Upper lobe of left lung (tissue), 6 donors: ENCODE data around the gene PKHD1. TPM values are rescaled to one million over a fixed set of nuclear protein-coding genes. Genes with fewer than 3 reads are reported as not detected.

Experiments used
- ATAC-seq, 2 donors: fragments of 200-7000 bp; cut with Tn5 transposase; one replicate each; pipeline ENCODE4 v1.9.1; 2022; ENCODE audit warnings: mild to moderate bottlenecking in 2 of 2, moderate library complexity in 2 of 2; ENCODE audit not compliant: low FRiP score in 2 of 2
- DNase-seq, 2 donors: peaks; one replicate each; pipeline ENCODE4 v3.0.0-alpha.2; 2019 to 2020
- H3K27ac ChIP-seq, 4 donors: fragments of 200-600 bp; sonication (generic); one replicate each; pipeline ENCODE4 v1.5.1; 2016 to 2019
- H3K27me3 ChIP-seq, 4 donors: fragments of 200-600 bp; sonication (generic); one replicate each; pipeline ENCODE4 v1.5.1; 2017 to 2019
- H3K36me3 ChIP-seq, 4 donors: fragments of 200-600 bp; sonication (generic); one replicate each; pipeline ENCODE4 v1.5.1; 2016 to 2019
- H3K4me1 ChIP-seq, 4 donors: fragments of 200-600 bp; sonication (generic); one replicate each; pipeline ENCODE4 v1.5.1; 2018 to 2019
- H3K4me3 ChIP-seq, 4 donors: fragments of 200-600 bp; sonication (generic); one replicate each; pipeline ENCODE4 v1.5.1; 2017 to 2019; ENCODE audit warnings: mild to moderate bottlenecking in 2 of 4, moderate library complexity in 1 of 4
- H3K9me3 ChIP-seq, 4 donors: fragments of 200-600 bp; sonication (generic); one replicate each; pipeline ENCODE4 v1.5.1; 2018 to 2019
- EP300 ChIP-seq, 4 donors: sonication (generic); formaldehyde crosslinking; IDR thresholded peaks; one replicate each; pipeline ENCODE4 v1.5.1; 2017; ENCODE audit warnings: antibody characterized with exemption in 4 of 4, control low read depth in 2 of 4
- POLR2A ChIP-seq, 4 donors: fragments of 450-650 bp; IDR thresholded peaks; one replicate each; pipeline ENCODE4 v1.5.1; 2016 to 2017; ENCODE audit warnings: antibody characterized with exemption in 4 of 4, mild to moderate bottlenecking in 2 of 4
- POLR2AphosphoS5 ChIP-seq, 2 donors: sonication (generic); formaldehyde crosslinking; IDR thresholded peaks; one replicate each; pipeline ENCODE4 v1.5.1; 2017; ENCODE audit warnings: antibody characterized with exemption in 2 of 2
- WGBS, 2 donors: methylation state at CpG; one replicate each; pipeline ENCODE4 v1.1.5; 2017 to 2018; 5-methylcytosine and 5-hydroxymethylcytosine counted together
- total RNA-seq, 6 donors: library from RNA; depleted of rRNA in 4 of 6; stranded (reverse); fragments of >200 nt in 4 of 6; gene quantifications; one replicate each; pipeline versions ENCODE4 v1.1.0 to v1.2.1, GENCODE V29; 2016 to 2021
- TF ChIP-seq, protein P1 (sequence below), 6 experiments: fragments of 450-650 bp in 4 of 6; fragments of 200-600 bp in 2 of 6; sonication (generic) in 2 of 6; IDR thresholded peaks; one replicate each; pipeline ENCODE4 v1.5.1; 2016 to 2019; ENCODE audit warnings: antibody characterized with exemption in 6 of 6
- donor health status: DM: no; HTN: no; CAD: no; lungs with moderate emphysema.
- donor health status: DM: no; HTN: yes; CAD: no; lungs with severe emphysema.

PKHD1 gene
- total RNA-seq, 6 donors from 2014 or later = 0.10 to 1.0 (median 0.34) TPM

DNA sequence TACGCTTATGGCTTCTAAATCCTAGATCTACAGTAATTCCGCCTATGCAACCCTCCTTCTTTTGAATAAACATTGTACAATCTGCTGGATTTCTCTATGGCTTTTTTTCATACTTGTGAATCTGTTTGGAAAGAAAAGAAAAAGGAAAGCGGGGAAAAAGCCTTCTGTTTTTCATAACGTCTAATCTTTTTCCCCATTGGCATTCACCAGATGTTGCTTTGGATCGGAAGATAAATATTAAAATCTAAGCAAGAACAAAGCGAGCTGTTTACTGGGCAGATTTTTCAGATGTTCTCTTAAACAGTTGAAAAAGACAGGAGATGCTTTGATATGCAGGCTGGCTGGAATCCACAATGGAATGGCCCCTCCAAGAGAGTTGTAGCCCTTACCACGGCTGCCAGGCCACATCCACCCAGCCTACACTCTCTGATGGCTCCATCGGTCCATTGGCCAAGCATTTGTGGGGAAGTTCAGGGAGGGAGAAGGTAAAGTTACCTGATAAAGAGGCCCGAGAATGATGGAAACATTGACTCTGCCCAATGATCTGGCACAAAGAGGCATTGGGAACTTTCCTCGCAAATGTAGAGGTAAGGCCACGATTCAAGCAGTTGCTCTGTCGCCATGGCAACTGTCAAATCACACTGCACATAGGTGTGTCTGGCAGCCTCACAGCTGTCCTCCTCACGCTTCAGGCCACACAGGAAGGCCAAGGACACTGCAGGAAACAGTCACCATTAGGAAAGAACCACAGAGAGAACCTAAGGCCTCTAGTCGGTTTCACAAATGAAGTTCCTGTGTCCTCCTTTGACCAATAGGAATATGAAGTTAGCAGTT is 70.3 kb downstream of the PKHD1 start:
- DNase-seq (no peak), ATAC-seq (no peak)
- TF ChIP-seq POLR2A (IDR thresholded peaks at IDR 0.05) = no peak
- no peak for TF ChIP-seq EP300 (IDR thresholded peaks at IDR 0.05)
- TF ChIP-seq, protein P1, sequence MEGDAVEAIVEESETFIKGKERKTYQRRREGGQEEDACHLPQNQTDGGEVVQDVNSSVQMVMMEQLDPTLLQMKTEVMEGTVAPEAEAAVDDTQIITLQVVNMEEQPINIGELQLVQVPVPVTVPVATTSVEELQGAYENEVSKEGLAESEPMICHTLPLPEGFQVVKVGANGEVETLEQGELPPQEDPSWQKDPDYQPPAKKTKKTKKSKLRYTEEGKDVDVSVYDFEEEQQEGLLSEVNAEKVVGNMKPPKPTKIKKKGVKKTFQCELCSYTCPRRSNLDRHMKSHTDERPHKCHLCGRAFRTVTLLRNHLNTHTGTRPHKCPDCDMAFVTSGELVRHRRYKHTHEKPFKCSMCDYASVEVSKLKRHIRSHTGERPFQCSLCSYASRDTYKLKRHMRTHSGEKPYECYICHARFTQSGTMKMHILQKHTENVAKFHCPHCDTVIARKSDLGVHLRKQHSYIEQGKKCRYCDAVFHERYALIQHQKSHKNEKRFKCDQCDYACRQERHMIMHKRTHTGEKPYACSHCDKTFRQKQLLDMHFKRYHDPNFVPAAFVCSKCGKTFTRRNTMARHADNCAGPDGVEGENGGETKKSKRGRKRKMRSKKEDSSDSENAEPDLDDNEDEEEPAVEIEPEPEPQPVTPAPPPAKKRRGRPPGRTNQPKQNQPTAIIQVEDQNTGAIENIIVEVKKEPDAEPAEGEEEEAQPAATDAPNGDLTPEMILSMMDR (IDR thresholded peaks at IDR 0.05) = no peak
- TF ChIP-seq POLR2AphosphoS5 (IDR thresholded peaks at IDR 0.05) = no peak
- Histone ChIP-seq H3K36me3 (no peaks in the 10 kb centered on the region), H3K9me3 (no peaks in the 10 kb centered on the region), H3K27me3 (no peaks in the 10 kb centered on the region), H3K4me1 (no peaks in the 10 kb centered on the region), H3K27ac (no peak overlapping the region), H3K4me3 (no peak overlapping the region)
- WGBS, 2 donors = 67 to 75% methylated on average over 13 to 14 of the region's 14 CpGs

DNA sequence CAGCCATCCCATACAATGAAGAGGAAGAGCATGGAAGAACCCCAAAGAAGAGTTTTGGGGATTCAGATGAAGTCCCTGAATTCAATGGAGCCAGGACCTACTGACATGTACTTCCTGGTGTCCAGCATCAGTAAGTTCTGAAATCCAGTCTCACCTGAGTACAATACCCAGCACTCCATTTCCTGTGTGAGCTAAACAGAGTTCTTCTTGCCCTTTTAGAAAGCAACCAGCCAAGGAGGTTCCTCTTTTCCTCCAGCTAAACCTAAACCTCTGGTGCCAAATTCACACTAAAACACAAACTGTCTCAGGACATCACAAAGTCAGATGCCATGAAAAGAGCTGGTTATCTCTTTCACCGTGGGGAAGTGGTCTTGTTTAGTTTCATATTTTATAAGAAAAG is 71.5 kb downstream of the PKHD1 start:
- no peak overlapping the region for H3K27ac ChIP-seq
- TF ChIP-seq, protein P1 (IDR thresholded peaks at IDR 0.05) = no peak
- TF ChIP-seq POLR2AphosphoS5 (IDR thresholded peaks at IDR 0.05) = no peak
- TF ChIP-seq POLR2A (IDR thresholded peaks at IDR 0.05) = no peak
- TF ChIP-seq EP300 (IDR thresholded peaks at IDR 0.05) = no peak
- H3K36me3 ChIP-seq = no peaks in the 10 kb centered on the region
- no peaks in the 10 kb centered on the region for H3K27me3 ChIP-seq
- no peaks in the 10 kb centered on the region for H3K4me1 ChIP-seq
- DNase-seq = no peak
- 46 to 50% methylated on average over 1 of the region's 1 CpG for WGBS, 2 donors
- no peak overlapping the region for H3K4me3 ChIP-seq
- no peak for ATAC-seq
- H3K9me3 ChIP-seq = no peaks in the 10 kb centered on the region

DNA sequence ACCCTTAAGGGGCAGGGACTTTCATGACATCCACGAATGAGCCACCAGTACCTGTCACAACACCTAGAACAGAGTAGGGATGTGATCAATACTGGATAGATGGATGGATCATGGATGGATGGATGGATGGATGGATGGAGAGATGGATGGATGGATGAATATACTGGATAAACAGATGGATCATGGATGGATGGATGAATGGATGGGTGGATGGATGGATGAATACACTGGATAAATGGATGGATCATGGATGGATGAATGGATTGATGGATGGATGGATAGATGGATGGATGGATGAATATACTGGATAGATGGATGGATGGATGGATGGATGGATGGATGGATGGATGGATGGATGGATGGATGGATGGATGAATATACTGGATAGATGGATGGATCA is 73.0 kb downstream of the PKHD1 start:
- Histone ChIP-seq H3K27me3 (no peaks in the 10 kb centered on the region), H3K36me3 (no peaks in the 10 kb centered on the region), H3K27ac (no peak overlapping the region), H3K4me1 (no peaks in the 10 kb centered on the region), H3K4me3 (no peak overlapping the region), H3K9me3 (no peaks in the 10 kb centered on the region)
- TF ChIP-seq, protein P1 (IDR thresholded peaks at IDR 0.05) = no peak
- TF ChIP-seq EP300 (IDR thresholded peaks at IDR 0.05) (no peak), POLR2AphosphoS5 (IDR thresholded peaks at IDR 0.05) (no peak), POLR2A (IDR thresholded peaks at IDR 0.05) (no peak)
- DNase-seq (no peak), ATAC-seq (no peak)
- WGBS, 2 donors = 67 to 71% methylated on average over 1 of the region's 1 CpG

DNA sequence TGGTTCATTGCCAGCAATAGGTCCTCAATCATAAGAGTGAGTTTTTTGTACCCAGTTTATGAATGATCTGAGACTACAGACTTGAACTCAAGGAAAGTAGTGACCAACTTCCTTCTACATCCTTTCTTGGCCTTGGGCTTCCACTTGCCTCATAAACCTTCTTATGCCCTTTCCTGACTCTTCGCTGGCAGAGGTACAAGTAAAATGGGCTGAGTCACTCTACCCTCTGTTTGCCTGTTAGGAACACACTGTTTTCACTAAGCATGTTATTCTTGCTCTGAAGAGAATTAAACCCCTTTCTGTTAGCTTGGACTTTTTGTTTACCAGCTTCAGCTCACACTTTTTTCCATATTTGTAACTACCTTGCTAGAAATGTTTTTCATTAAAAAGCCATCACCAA is 74.4 kb downstream of the PKHD1 start:
- TF ChIP-seq POLR2A (IDR thresholded peaks at IDR 0.05) (no peak), POLR2AphosphoS5 (IDR thresholded peaks at IDR 0.05) (no peak), EP300 (IDR thresholded peaks at IDR 0.05) (no peak)
- TF ChIP-seq, protein P1 (IDR thresholded peaks at IDR 0.05) = no peak
- Histone ChIP-seq H3K4me3 (no peak overlapping the region), H3K27me3 (no peaks in the 10 kb centered on the region), H3K4me1 (no peaks in the 10 kb centered on the region), H3K9me3 (no peaks in the 10 kb centered on the region), H3K36me3 (no peaks in the 10 kb centered on the region), H3K27ac (no peak overlapping the region)
- ATAC-seq = no peak
- whole genome bisulfite sequencing, 2 donors = 57 to 69% methylated on average over 1 of the region's 1 CpG
- DNase-seq = no peak

DNA sequence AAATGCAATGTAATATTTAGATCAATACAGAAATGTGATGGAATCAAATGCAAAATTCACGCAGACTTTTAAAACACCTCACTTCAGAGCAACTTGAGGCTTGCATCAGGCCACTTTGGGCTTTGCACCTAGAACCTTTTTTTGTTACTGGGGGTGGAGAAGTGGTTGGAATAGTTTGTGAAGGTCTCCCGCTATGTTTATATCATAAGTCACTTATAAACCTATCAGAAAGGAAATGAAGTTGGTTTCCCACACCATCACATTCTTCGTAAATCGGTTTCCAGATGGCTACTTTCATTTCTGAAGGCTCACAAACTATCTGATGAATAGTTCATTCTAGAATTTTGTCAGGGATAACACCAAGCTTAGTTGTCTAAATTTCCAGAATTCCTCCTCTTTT is 74.8 kb downstream of the PKHD1 start:
- no peaks in the 10 kb centered on the region for H3K36me3 ChIP-seq
- TF ChIP-seq, protein P1 (IDR thresholded peaks at IDR 0.05) = no peak
- TF ChIP-seq POLR2A (IDR thresholded peaks at IDR 0.05) (no peak), EP300 (IDR thresholded peaks at IDR 0.05) (no peak), POLR2AphosphoS5 (IDR thresholded peaks at IDR 0.05) (no peak)
- 86% methylated on average over 4 of the region's 4 CpGs for WGBS, 2 donors
- H3K4me3 ChIP-seq = no peak overlapping the region
- DNase-seq = no peak
- H3K27ac ChIP-seq = no peak overlapping the region
- no peak for ATAC-seq
- H3K4me1 ChIP-seq = no peaks in the 10 kb centered on the region
- no peaks in the 10 kb centered on the region for H3K27me3 ChIP-seq
- no peaks in the 10 kb centered on the region for H3K9me3 ChIP-seq
